CD4-positive, alpha-beta T cell treated with Interleukin-4 for 1 hour (primary cell): ENCODE results near the gene FABP6.
A peak's percentile ranks its signal among the peaks of the same experiment; 100 is the strongest.

ENCODE experiments used
- DNase-seq, 2 donors: peaks; one replicate each; pipeline ENCODE4 v3.0.0-alpha.2; 2020 to 2022

Gene FABP6

DNA sequence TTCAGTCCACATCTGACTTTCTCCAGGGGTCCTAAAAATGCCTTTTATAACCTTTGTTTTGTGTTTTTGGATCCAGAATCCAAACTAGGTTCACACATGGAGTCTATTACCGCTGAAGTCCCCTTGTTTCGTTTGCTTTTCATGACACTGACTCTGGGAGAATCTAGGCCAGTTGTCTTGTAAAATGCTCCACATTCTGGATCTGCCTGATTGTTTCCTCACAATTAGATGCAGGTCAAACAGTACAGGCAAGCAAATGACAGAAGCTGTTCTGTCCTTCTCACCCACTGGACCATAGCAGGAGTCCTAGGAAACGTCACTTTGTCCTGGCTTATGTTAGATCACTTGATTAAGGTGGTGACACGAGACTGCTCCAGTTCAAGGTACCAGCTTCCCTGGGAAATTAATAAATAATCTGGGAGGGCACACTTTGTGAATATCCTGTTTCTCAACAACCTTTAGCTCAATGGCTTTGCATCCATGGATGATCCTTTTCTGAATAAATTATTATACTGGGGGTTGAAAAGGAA, 34.1 kb downstream of the FABP6 start:
- DNase-seq: no peak

DNA sequence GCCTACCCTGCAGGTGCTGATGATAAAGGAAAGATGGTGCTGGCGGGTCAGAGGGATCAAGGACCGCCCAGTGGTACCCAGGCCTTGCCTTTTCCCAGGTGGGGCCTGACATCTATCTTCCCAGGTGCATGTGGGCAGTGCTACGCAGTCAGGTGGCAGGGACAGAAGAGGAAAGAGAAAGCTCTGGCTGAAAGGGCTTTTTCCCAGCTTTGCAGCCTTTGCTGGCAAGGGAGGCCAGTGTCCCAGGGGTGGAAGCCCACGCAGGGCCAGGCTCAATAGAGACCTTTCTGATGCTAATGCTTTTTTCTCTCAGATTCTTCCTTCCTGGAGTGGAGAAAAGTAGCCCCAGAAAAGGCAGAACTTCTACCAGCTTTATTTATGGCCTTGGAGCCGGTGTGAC, 36.7 kb downstream of the FABP6 start:
- no peak for DNase-seq

DNA sequence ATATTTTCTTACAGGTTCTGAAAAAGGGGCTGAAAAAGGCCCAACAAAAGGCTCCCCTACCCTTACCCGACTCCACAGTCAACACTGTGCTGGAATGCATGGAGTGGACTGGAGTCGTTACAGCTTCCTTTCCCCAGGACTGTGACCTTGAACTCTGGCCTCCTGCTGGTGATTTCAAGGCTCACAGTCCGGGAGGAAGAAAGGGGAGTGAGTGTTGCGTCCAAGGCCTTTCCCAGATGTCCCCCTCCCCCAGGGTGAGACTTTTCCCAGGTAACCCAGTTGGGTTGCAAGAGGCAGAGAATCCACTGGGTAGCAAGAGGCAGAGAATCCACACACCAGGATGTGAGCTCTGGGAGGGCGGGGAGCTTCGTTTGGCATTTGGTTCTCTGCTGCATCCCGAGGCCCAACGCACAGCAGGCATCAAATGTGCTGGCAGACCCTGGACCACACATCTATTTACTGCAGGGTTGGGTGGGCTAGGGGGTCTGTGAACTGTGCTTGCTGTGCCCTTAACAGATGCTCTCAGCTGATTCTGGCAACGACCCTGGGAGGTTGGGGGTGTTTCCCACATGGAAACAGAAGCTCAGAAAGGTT, 37.5 kb downstream of the FABP6 start:
- no peak for DNase-seq

DNA sequence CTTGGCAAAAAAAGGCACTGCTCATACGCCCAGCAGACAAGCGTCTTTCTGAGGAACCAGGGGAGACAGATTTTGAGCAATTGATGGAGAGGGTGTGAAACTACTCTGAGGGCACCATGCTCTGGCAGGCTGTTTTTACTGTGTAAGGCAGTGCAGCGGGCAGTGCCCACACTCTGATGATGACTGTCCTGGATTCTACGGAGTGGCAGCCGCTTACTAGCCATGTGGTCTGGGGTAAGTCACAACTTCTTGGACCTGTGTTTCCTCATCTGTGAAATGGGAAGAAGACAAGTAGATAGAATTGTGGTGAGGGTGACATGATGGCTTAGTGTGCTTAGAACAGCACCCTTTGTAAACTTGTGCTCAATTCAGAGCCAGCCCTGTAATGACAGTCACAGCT, 38.8 kb downstream of the FABP6 start:
- DNase-seq: no peak

DNA sequence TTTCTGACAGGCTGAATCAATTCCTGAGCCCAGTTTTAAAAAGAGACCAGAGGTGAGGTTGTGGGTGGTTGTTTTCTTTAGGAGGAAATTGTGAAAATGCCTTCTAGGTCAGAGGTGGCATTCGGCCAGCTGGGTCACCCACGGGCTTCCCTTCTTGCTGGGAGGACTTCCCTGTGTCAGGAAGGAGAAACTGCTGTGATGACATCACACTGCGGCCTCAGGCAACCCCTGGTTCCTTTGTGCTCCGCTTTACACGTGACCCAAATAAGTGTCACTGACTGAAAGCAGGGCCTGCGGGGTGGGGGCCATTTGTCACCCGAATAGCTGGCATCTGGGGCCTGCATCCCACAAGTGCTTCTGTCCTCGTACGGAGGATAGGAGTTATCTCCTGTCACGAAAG, 39.7 kb downstream of the FABP6 start:
- DNase-seq: peak; percentile 29 to 82

DNA sequence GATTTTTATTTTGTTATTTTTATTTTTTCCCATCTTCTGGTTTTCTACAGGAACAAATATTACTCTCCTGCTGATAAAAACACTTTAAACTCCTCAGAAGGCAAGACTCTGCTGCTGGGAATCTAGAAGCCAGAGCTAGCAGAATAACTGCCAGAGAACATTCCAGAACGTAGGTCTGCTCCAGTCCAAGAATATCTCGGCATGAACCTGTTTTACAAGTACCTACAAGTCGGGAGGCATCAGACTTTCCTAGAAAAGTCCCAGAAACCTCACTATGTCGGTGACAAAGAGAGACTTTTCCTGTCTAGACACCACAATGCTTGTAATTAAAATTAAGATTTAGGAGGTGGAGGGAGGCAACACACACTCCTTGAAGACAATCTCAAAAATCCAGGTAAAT, 41.4 kb downstream of the FABP6 start:
- no peak for DNase-seq

DNA sequence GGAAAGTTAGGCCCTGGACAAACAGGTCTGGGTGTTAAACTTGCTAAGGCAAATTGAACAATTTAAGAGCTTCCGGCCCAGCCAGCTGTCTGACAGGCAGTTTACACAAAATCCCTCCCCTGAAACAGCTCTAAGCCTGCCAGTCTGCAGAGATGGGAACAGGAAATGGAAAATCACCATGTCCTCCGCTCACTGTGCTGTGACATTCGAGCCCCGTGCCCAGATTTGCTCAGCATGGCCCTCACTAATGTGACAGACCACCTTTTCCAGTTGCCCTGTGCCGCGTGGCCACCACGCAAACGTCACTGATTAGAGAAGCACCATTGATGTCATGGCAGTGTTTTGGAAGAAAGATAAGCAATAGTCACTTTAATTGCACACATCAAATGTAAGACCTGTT, 42.1 kb downstream of the FABP6 start:
- no peak for DNase-seq

DNA sequence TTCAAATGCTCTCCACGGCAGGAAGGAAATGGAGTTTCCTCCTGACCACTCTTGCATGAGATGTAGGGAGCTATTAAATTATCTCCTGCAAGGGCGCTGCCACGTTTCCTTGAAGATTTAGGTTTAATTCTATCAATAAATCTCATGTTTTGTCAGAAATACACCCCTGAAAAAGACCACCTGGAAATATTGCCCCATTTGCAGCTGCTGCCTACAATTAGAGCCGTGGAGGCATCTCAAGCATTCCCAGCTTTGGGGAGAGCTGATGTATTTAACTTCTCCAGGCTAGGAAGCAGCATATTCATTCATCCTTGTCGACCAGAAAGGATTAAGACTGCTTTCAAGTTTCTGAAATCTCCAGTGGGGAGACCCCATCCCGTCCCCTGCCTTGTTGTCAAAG, 42.5 kb downstream of the FABP6 start:
- DNase-seq: no peak

DNA sequence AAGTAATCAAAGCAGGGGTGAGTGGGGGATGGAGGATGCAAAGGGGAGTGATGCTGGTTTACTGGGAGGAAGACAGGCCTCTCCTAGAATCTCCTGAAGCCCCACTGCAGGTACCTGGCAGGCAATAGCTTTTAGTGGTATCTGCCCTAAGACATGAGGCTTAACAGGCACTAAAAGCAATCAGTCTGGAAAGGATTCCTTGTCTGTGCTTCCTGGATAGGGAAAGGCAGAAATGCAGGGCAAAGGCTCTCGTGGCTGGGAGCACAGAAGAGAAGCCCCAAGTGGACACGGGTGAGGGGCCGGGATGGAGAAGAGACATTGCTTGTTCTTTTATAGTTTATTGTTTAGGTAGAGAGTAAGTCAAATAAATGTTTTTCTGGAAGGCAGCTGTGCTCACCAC, 43.0 kb downstream of the FABP6 start:
- no peak for DNase-seq

DNA sequence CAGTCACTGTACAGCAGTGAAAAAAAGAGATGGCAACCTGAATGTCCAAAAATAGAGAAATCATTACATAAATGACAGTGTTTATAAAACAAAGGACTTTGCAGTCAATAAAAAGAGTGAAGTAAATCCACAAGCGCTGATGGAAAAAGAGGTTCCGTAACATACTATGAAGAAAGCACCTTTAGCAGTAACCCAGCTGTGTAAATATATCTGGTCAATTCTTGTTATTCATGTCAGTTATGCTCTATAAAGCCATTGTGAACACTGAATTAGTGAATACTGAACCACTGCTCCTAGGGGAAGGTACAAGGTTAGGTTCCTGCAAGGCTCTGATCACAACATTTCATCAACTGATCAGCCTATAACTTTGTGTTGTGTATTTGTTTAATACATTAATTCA, 43.6 kb downstream of the FABP6 start:
- no peak for DNase-seq

DNA sequence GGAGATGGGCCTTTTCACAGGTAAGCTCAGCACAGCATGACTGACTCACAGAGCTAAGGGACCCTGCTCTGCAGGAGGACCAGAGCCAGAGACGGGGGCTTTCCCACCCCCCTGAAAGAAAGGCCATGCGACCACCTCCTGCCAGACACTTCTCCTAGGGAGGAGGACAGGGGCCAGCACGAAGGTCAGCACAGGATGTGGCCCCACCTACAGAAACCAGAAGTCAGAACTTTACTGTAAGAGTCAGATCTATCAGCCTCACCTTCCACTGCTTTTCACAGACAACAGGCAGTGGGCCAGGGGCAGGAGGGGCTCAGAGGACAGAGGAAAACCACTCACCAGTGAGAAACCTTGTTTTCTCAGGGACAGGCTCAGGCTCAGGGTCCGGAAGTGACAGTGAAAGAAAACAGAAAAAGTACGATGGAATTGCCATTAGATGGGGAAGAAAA, 45.2 kb downstream of the FABP6 start:
- no peak for DNase-seq

DNA sequence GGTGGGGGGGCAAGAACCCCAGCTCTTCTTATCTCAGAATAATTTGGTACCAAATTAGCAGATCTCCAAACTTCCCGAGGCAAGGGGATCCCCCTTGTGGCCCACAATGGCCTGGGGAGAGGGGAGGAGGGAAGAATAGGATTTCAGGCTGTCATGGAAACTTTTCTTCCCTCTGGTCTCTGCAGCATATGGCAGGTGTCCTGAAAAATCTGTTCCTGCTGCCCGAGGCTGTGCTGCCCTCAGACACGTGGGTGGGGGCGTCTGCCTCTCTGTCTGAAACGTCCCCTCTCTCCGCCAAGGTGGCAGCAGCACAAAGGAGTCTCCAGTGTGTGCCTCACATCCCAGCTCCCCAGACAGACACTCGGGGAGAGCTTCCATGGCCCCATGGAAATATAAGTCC, 49.0 kb downstream of the FABP6 start:
- DNase-seq: no peak

DNA sequence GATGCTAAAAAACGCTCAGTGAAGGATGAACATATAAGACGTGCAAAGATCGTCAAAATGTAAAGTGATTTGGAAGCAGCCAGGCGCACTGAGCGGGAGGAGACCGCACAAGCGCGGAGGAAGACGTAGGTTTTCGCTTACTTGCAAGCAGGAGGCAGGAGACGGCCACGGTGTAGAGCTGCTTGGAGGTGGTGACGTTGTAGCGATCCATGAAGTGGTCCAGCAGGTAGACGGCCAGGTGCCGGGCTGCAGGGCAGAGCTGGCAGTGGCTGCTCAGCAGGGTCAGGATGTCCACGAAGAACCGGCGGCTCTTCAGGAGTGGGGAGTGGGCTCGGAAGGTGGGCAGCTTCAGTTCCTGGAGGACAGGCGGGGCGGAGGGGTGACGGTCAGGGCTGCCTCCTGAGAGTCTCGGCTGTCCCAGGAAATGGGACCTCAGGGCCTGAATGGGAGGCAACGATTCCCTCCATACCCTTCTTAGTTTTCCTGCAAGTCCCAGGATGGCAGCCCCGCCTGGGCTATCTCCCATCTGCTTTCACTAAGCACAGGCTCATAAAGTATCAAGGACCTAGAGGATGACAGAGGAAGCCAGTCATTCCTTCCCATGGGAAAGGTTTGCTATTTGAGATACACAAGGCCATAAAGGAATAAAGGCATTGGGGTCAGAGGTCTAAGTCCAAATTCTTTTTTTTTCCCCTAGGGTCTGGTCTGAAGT, 51.2 kb downstream of the FABP6 start:
- no peak for DNase-seq

DNA sequence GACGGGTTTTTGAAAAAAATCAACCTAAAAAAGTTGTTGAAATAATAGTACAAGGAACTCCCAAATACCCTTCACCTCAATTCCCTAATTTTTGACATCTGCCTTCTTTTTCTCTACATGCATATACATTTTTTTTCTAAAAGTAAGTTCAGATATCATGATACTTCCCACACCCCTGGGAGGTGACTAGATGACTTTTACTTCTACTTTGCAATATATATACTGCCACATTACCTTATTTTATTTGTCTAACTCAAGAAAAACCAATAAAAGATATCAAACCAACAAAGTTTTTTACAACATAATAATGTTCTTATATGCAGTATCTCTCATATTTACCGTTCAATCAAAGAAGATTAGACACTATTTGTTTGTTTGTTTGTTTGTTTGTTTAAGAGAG, 52.0 kb downstream of the FABP6 start:
- DNase-seq: no peak

DNA sequence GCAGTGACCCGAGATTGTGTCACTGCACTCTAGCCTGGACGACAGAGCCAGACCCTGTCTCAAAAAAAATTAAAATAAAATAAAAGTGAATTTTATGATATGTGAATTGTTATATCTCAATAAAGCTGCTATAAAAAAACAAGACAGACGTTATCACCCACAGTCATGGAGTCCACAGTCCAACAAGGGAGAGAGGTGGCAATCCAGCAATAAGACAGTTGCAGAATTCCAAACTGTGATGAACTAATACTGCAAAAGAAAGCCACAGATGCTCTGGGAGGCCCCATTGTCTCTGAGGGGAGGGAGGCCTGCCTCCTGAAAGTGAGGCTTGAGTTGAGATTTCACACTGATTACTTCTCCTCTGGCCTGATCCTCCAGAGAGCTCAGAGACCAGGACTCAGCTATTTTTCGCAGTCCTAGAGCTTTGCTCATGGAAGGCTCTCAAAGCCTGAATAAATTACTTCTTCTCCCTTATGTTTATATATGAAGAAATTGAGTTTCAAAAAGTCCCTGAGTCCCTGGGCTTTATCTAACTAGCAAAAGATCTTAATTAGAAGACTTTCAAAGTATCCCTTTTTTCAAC, 55.1 kb downstream of the FABP6 start:
- DNase-seq: no peak

DNA sequence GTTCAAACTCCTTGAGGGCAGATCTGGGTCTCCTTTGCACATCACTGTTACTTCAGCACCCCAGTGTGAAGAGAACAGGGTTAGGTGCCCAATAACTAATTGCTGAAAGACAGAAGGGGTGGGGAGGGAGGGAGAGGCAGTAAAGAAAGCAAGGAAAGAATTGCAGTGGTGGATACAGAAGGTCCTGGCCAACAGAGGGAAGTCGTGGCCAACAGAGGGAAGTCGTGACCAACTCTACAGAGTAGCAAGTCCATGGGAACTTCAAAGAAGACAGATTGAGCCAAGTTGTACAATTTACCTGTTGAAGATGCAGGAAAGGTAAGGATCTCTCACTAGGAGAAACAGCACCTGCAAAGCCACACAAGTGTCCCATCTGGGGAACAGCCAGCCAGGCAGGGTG, 56.0 kb downstream of the FABP6 start:
- DNase-seq: no peak

DNA sequence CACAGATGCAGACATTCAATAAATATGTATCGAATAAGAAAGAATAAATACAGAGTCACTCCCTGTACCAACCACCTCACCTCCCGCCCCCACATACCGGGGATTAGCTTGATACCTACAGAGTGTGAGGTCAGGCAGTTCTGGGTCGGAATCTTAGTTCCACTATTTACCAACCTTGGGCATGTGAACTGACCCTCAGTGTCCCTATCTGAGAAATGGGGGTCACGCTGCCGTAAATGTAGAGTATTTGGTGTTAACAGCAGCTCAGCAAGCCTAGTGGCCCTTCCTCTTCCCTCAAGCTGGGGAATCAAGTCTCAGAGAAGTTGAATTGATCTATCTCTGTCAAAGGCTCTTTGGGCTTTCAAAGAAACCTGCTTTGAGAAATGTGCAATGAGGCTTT, 57.6 kb downstream of the FABP6 start:
- DNase-seq: no peak

DNA sequence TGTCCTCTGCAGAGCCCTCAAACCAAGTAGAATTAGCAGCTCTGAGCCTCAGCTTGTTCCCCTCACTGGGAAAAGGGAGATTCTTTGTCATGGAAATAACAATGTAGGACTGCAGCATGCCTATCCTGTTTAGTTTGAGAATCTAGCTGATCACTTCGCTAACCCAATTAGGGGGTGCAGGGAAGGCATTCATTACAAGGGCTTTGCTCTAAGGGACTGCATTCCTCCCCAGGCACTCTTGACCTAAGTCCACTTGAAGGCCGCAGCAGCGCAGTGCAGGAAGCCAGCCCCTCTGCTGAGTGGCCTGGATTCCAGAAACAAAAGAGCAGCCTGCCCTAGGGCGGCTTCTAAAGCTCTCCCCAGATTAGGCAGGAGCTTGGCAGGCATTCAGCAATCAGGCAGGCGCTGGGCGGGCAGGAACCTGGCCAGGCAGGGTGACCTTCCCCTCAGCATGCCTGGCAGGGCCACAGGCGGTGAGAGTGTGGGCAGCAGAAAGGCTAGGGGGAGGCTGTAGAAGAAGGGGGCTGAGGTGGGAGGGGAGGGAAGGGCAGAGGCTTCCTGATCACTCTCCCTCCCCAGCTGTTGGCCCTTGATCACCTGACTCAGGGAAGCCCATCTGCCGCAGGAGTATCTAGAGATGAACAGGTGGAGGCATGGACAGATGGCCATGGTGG, 58.2 kb downstream of the FABP6 start:
- no peak for DNase-seq
